Activated CD4-positive, alpha-beta T cell treated with anti-CD3 and anti-CD28 coated beads, Interleukin-2, amount 50 U/mL, for 24 hours (primary cell): Measurements from ENCODE around the gene PRSS12.
"Not testable (repeated sequence)": the region's sequence is repeated elsewhere in the genome, so short reads cannot be mapped to it uniquely, and the experiment has no call there.

Experiments
- DNase-seq, 2 donors: peaks; one replicate each; pipeline ENCODE4 v3.0.0-alpha.2; 2020; ENCODE audit warnings: low read depth in 1 of 2, low spot score in 1 of 2

Gene PRSS12, protein sequence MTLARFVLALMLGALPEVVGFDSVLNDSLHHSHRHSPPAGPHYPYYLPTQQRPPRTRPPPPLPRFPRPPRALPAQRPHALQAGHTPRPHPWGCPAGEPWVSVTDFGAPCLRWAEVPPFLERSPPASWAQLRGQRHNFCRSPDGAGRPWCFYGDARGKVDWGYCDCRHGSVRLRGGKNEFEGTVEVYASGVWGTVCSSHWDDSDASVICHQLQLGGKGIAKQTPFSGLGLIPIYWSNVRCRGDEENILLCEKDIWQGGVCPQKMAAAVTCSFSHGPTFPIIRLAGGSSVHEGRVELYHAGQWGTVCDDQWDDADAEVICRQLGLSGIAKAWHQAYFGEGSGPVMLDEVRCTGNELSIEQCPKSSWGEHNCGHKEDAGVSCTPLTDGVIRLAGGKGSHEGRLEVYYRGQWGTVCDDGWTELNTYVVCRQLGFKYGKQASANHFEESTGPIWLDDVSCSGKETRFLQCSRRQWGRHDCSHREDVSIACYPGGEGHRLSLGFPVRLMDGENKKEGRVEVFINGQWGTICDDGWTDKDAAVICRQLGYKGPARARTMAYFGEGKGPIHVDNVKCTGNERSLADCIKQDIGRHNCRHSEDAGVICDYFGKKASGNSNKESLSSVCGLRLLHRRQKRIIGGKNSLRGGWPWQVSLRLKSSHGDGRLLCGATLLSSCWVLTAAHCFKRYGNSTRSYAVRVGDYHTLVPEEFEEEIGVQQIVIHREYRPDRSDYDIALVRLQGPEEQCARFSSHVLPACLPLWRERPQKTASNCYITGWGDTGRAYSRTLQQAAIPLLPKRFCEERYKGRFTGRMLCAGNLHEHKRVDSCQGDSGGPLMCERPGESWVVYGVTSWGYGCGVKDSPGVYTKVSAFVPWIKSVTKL

DNA sequence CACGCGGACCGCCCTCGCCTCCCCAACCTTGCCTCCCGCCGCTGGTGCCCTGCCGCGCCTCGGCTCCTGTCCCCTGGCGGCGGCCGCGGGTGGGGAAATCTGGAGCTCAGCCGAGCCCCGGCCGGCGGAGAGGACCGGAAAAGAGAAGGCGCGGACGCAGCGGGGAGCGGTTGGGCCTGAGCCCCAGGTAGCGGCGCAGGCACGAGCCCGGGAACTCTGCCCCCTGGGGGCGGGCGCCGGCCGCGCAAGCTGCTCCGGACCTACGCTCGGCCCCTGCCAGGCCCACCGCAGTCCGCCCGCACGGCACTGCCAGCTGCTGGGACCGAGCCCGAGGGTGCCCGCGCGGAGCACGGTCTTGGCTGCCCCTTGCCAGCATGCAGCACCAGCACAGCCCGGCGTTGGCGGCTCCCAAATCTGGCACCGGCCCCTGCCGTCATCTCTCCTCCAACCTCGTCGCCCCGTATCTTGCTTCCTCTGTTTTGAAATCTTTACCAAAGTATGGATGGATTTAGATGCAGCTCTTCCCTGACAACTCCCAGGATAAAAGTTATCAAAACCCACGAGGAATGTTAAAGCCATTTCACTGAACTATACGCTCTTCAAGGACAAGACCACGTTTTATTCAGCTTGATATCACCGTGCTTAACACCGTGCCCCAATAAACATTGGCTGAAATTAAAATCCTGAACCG lies at the start of gene PRSS12:
TSS of gene PRSS12 (minus strand) at position 161 of the 691 bp plus-strand sequence. CDS start 283 bp downstream, outside the sequence.
- peak; percentile 8 to 20 for DNase-seq

DNA sequence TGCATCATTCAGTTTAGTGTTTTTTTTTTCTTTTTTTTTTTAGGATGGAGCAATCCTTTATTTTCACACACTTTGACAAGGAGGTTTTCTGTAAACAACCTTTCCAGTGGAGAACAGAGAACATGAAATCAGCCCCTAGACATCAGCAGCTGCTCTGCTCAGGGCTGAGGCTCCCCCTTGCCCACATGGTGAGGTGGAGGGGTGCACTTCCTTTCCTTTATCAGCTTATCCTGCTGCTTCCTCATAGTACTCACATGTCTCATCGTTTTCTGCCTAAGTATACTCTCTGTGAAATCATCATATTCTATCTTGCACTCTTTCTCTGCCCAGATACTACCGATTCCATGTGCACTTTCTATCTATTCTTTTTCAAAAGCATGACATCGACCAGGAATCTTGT lies 47.6 kb upstream of the PRSS12 start:
- no peak for DNase-seq

DNA sequence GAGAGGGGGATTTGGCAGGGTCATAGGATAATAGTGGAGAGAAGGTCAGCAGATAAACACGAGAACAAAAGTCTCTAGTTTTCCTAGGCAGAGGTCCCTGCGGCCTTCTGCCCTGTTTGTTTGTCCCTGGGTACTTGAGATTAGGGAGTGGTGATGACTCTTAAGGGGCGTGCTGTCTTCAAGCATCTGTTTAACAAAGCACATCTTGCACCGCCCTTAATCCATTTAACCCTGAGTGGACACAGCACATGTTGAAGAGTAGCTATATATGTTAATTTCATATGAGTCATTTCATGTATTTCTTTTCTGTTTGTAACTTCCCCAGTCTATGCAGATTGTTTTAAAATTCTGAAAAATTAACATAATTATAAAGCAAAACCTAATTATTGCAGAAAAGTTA lies 47.1 kb upstream of the PRSS12 start:
- DNase-seq = not testable (repeated sequence)

DNA sequence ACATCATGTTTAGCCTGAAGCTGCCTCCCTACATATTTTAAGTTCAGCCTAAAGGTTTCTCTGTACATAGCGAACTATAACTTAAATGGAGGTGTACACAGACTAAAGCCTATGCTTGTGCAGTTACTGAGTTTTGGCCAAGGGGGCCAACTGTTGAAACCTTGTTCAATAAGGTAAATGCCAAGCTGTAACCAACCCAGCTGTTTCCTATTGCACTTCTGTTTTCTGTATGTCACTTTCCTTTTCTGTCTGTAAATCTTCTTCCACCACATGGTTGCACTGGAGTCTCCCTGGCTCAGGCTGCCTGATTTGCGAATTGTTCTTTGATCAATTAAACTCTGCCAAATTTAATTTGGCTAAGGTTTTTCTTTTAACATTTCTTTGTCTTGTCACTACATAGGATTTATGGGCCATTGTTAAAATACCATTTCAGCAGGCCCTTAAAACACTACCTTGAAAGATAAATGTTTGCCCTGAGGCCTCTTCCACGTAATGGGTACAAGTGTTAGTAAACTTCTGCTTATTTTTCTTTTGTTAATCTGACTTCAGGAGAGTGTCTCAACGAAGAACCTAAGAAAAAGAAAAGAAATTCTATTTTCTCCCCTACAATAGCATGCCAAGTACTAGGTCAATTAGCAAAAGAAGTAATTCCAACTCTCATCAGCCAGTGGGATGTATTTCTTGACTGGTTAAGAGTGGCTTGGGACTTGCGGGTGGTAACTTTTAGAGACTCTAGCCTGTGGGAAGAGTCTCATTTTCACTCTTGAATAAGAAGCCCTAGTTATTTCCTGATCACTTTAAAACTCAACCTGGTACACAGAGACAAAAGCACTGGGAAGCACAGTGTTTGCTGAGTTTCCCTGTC lies 45.7 kb upstream of the PRSS12 start:
- DNase-seq = no peak

DNA sequence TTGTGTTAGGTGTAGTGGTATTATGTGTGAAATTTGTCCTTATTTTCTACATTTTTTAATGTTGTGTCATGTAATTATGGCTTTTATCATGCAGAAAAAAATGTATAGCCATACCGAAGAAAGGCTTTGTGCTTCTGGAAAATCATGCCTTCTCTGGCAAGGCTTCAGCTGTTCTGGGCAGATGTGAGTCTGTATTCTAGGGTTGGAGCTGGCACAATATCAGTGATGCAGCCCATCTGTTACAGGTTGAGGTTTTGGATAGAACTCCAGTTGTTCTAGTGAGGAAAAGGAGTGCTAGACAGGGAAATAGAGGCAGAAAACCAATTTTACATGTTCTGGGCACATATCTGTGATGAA lies 44.8 kb upstream of the PRSS12 start:
- no peak for DNase-seq

DNA sequence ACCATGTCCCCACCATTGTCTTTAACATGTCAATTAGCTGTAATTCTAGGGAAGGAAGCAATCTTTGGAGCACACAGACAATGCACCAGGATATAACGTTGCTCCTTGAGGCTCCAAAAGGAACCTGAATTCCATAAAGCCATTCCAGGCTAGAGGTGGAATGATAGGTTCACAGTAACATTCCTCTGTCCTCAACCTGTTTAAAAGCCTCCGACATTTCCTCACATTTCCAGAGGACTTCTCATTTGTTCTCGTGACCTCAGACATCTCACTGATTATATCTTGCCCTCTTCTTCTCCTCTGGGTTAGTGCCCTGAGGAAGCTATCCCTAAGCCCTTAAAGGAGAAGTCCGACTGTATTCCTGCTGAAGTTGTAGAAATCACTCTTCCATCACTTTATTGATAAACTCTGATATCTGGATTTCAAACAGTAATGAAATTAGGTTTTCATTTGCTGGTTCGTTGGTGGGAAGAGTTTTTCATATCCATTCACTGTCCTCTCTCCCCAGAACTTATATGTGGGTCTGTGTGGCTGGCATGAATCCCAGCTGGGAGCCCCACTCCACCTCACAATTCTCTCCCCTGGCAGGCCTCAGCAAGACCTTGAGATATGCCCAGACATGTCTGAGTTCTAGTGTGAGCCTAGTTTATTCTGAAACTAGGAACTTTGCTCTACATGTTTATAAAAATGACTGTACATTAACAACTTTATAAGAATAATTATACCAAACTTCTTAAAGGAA lies 44.2 kb upstream of the PRSS12 start:
- no peak for DNase-seq

DNA sequence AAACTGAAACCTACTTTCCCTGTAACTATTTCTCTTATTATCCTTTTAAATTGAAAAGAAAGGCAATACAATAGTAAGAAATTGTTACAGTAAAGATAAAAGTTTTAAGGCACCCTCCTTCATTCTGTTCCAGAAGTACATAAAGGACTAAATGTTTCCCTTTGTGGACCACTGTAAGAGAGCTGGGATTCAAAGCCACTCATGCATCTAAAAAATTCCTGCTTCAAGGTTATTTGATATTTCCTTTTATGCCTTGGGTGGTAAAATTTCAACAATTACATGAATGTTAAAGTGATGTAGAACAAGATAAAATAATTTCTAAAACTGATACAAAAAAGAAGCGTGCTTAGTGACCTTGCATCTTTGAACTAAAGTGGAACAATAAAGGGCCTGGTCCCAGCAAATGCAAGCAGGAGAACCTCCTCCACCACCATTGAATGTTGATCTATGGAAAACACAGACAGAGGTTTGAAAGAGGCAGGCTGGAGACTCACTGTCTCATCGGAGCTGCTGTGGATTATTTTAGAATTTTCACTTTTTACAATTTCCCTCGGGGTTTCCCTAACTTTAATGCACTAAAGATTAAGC lies 42.3 kb upstream of the PRSS12 start:
- DNase-seq = no peak

DNA sequence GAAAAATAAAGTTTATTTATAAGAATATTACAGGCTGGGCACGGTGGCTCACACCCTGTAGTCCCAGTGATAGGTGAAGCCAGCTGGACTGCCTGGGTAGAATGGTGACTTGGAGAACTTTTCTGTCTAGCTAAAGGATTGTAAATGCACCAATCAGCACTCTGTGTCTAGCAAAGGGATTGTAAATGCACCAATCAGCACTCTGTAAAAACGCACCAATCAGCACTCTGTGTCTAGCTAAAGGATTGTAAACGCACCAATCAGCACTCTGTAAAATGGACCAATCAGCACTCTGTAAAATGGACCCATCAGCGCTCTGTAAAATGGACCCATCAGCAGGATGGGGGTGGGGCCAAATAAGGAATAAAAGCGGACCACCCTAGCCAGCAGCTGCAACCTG lies 39.7 kb upstream of the PRSS12 start:
- not testable (repeated sequence) for DNase-seq

DNA sequence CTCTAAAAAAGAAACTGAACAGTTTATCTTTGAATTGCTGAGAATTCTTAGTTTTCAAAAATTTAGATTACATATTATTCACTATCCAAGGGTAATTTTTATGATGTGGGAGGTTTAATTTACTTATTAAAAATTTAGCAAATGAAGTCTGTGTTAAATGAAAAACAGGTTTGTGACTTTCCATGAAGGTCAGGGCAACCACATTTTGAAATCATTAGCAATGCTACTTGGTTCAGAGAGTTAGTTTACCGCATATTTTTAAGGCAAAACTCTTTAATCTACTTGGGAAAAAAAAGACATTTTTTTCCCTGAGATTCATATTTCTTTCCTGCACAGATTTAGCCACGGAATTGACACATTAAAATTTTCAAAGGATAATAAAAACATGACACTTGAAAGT lies 37.3 kb upstream of the PRSS12 start:
- no peak for DNase-seq

DNA sequence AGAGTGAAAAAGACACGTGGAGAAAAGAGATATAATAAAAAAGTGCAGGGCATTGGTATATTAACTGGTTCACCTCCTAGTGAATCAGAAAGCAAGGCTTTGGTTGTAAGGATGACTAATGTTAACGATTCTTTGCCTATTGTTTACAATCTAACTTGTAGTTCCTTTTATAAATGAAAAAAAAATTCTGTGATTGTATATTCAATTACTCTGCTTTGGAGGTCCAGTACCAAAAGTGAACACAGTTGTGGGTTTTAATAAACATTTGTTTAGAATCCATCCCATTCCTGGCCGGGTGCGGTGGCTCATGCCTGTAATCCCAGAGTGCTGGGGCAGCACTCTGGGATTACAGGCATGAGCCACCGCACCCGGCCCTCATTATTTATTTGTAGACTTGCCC lies 36.9 kb upstream of the PRSS12 start:
- no peak for DNase-seq

DNA sequence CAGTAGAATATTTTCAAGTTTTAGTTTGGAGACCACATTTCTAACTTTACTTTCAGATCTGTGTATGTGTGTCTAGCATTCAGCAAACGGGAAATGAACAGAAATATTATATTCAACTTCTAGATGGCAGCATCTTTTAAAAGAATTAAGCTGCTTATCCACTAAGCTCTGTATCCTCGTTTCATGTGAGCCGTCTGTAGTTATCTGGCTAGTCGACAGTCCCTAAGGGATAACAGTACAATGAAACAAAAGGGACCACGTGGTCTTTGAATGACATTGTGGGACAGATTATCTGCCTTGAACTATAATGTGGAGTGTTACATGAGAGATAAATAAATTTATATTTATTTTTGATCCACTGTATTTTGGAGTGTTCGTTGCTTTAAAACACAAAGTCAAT lies 35.8 kb upstream of the PRSS12 start:
- no peak for DNase-seq

DNA sequence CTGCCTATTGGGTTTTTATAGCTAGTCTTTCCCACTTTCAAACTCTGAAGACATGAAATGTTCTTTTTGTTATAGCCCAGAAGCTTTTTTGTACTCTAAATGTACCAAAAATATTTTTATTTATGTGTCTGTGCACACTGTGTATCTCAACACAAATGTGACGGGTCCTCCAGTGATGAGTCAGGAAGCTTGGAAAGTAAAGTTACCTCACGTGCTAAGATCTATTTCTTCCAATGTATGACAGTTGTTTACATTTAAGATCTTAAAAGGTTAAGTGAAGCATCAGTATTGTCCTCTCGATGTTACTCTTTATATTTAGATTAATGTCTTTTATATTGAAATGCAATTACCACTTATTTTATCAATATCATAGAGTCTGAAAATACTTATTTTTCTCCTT lies 29.1 kb upstream of the PRSS12 start:
- no peak for DNase-seq

DNA sequence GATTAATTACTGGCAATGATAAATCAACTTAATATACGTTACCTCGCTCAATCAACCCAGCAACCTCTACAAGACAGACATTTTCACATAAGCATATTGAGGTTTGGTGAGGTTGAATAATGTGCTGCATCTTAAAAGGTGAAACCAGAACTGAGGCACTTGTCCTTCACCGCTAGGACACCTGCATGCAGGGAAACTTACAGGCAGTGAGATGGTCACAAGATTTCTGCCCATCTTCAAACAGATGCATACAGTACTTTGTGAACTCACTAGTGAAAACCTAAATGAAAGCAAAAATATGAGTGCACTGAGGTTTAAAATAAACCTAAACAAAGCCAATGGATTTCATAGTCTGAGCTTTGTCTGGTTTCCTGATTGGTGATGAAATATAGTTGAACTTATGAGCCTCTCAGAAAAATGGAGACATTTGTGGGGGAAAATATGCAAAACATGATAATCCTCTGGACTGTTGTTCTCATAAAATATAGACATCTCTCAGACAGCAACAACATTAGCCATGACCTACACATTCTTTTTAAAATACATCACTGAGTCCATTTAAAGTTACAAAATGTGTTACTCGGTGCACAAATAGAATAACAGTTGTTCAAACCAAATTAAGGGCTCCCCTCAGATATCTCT lies 20.9 kb upstream of the PRSS12 start:
- DNase-seq = no peak

DNA sequence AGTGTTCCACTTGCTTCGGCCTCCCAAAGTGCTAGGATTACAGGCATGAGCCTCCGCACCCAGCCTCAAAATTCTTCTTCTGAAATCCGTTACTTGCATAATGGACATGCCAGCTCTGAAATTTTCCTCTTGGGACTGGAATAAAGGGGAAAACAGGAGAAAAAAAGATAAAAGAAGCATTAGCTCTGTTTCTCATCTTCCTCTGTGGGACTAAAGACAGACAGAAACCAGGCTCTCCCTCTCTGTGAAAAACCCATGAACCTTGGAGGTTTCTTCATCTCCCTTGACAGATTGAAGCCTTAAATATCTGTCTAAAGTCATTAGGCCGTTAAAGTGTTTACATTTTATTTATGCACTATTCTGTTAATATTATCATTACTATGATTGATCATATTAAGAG lies 19.4 kb upstream of the PRSS12 start:
- no peak for DNase-seq

DNA sequence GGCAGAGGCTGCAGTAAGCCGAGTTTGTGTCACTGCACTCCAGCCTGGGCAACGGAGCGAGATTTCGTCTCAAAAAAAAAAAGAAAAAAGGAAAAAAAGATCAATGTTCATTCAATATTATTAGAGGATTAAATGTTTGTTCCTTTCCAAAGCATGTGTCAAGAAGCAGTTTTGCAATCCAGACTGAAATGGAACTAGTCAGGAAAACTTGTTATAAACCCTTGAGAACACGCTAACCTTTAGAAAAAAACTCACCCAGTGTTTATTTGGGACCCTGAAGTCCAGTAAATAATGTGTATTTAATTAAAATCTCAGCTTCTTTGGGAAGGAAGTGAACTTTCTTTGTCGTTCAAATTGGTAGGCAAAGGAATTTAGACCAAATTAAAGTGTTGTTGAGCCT lies 16.4 kb upstream of the PRSS12 start:
- DNase-seq = no peak

DNA sequence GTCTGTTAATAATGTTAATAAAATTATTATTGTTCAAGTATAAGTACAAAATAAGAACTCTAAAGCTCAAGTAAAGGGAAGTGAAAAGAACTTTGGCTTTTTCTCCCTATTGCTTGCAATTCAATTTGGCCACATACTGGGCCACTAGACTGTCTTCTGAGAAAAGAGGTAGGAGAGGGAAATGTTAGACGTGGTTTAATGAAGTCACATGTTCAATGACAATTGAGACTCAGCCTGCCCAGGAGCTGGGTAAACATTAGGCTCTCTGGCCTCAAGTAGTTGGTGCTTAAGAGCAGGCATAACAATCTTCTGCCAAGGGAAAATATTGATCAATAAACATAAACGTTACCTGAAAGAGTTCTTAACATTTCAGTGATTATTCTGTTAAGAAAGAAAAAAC lies 15.1 kb upstream of the PRSS12 start:
- no peak for DNase-seq

DNA sequence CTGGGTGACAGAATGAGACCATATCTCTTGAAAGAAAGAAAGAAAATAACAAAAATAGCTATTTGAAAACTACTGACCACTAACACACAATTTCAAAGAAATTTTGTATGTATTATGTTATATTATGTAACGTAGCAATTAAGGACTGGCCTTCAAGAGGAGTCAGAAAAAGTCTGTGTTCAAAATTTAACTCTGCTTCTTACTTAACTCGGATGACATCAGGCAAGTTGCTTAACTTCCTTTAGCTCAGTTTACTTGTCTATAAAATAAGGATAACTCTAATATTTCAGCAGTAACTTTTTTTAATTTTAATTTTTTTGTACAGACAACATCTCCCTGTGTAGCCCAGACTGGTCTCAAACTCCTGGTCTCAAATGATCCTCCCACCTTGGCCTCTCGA lies 14.6 kb upstream of the PRSS12 start:
- no peak for DNase-seq

DNA sequence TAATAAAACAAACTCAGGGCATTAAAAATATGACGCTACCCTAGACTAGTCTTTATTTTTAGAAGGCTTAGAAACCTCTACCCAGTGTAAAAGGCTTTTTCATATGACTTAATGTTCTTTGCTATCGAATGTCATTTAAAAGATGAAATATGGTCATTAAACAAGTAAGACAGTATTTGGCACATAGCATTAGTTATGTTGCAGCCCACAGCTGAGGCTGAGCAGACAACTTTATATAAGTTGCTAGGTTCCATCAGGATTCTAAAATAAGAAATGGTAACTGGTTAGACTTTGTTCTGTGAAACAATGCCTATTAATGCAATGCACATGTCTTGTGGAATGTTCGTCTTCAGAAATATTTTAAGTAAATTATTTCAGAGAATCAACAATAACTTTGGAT lies 10.4 kb upstream of the PRSS12 start:
- no peak for DNase-seq

DNA sequence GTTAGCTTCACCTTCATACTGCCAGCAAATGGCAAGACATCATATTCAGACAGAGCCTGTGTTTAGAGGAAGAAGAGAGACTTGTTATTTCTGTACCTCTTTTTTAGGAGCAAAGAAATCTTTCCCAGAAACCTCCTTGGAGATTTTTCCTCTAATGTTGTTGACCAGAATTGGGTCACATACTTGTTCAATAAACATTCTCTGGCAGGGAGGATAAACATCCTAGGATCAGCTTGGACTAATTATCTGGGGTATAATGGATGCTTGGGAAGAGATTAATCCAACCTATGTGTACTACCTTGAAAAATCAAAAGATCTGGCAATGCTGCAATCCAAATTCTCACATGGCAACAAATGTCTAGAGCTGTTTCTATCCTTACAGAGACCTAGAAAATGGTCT lies 8.4 kb upstream of the PRSS12 start:
- no peak for DNase-seq
